Brain pericyte (primary cell): ENCODE data around the gene ABHD5.

Experiments used
- DNase-seq: peaks from one replicate; pipeline ENCODE4 v3.0.0-alpha.2; 2012; ENCODE audit warnings: low read depth, low spot score

ABHD5 gene

DNA sequence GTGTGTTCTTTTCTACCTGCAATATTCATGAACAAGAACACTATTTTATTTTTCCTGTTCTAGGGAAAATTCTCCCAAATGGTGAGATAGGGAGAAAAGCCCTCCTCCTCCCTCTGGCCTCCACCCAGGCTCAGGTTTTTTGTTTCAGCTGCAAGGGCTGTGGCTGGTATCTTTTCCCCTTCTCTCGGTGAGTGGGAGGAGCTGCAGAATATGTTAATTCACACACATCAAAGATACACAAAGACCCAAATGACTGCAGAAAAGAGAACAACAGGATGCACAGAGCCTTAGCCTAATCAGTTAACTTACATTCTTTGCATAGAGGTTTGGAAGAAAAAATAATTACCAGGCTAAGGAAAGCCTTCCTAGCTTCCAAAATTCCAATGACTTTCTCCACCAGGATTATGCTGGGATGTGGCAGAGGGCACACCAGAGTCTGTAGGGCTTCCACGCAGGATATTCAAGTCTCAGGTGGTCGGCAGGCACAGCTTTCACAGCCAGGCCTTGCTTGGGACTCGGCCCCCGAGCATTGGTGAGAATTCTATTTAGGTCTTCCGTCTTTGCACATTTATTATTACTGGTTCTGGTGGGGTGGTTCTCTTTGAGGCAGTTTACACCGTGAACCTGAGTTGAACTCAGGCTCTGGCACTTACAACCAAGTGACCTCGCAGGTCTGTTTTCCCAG is 64.9 kb downstream of the ABHD5 start:
- DNase-seq: no peak

- DNase-seq: no peak
Observed at GRCh38 chr3:43757666-43758321, 67.1 kb downstream of the ABHD5 start.

DNA sequence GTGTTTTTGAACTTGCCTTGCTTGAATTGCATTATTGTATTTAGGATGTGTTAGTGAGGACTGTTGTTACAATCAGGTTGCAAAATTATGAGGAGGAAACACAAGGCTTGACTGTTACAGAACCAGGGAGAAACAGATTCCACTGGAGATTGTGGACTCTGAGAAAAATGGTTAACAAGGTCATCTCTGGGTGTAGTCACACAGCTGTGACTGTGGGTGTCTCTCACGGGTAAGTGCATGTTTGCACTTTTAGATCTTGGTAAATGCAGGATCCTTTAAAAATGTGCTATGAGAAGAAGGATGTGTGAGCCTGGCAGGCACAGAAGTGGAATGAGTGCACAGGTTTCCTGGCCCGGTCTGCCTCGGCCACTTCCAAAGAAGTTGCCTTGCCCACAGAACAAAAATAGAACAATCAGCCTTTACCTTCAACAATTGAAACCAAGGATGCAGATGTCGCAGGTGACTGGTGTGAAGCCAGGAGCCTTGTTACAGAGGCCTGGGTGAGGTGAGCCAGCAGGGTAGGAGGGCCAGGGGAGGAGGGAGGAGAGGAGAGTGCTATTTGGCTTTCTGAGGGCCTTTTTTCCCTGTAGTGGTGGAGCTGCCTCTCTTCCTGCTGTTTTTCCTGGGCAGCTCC is 68.0 kb downstream of the ABHD5 start:
- DNase-seq: no peak

- no peak for DNase-seq
Observed at GRCh38 chr3:43759297-43759782, 68.6 kb downstream of the ABHD5 start.

DNA sequence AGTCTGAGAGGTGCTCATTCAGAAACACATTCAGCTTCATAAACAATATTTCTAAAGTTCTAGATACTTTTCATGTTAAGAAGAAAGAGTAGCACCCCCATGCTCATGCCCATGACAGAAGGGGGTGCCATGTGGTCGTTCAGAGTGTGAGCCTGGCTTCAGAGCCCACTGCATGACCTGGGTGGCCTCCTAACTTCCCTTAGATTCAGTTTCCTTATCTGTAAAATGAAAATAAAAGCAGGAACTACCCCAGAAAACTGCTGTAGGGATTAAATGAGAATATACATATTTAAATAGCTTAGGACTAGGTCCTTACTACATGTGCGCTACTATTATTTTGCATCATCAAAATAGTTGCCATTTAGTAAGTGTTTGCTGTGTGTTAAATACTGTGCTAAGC is 69.2 kb downstream of the ABHD5 start:
- no peak for DNase-seq

GRCh38 chr3:43760938-43761337 is 70.2 kb downstream of the ABHD5 start:
- DNase-seq: no peak

DNA sequence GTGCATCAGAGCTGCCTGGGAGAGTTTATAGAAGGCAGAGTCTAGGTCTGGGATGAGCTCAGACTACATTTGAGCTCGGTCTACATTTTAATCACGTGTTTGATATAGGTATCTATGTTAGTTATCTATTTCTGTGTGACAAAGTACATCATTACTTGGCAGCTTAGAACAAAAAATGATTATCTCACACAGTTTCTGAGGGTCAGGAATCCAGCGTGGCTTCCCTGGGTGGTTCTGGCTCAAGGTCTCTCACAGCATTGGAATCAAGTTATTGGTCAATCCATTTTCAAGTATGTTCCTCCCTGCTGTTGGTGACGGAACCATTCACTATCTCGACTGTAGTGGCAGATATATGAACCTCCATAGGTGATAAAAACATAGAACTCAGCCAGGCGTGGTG is 71.7 kb downstream of the ABHD5 start:
- no peak for DNase-seq

GRCh38 chr3:43764056-43764455 is 73.3 kb downstream of the ABHD5 start:
- no peak for DNase-seq

GRCh38 chr3:43764471-43764870 is 73.7 kb downstream of the ABHD5 start:
- DNase-seq: no peak

DNA sequence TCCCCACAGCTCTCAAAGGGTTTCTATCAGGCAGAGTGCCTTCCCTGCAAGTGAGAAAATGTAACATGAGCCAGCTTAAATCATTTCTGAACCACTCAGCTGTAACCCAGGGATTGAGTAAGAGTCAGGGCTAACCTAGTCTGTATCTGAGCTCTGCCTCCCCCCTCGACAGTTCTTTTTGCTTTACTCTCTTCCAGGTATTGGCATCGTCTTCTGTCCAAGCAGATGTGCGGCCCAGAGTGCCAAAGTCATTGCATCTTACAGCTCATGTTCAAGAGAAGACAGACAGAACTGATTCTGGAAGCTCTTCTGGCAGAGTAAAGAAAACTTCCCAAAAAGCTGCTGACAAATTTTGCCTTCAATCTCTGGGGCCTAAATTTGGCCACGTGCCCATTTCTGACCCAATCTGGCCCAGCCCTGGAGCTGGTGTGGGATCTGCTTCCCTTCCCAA is 74.8 kb downstream of the ABHD5 start:
- DNase-seq: no peak

GRCh38 chr3:43766672-43767465 is 76.1 kb downstream of the ABHD5 start:
- DNase-seq: no peak

- no peak for DNase-seq
Observed at GRCh38 chr3:43768381-43768973, 77.7 kb downstream of the ABHD5 start.

DNA sequence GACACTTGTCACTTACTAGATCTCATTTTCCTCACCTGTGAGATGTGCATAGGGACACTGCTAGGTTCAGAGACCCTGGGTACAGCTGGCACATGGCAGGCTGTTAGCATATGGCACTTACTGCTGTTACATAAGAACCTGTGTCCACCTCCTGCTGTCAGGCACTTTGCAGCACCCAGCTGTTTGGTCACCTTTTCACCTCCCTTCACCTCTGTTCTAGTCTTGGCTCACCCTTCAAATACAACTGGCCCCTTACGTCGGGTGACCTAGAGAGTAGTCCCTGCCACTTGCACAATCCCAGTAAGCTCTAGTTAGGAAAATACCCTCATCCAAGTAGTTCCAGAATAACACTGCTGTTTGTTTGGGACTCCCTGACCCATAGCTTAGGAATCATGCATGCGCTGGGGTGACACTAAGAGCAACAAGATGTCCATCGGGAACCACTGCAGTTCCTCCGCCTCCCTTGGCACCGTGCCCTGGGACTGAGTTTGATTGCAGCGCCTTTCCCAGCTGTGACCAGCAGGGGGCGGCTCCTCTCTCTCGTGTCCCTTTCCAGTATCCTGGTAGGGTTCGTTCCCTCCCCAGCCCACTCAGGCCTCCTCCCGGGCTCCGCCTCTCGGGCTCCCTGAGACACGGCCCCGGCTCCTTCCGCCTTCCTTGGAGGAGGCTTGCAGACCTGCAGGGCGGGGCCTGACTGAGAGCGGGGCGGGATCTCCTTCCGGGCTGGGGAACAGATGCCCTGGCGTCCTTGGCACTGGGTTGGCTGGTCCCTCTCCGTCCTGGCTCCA is 78.6 kb downstream of the ABHD5 start:
- DNase-seq: peak; percentile 89

DNA sequence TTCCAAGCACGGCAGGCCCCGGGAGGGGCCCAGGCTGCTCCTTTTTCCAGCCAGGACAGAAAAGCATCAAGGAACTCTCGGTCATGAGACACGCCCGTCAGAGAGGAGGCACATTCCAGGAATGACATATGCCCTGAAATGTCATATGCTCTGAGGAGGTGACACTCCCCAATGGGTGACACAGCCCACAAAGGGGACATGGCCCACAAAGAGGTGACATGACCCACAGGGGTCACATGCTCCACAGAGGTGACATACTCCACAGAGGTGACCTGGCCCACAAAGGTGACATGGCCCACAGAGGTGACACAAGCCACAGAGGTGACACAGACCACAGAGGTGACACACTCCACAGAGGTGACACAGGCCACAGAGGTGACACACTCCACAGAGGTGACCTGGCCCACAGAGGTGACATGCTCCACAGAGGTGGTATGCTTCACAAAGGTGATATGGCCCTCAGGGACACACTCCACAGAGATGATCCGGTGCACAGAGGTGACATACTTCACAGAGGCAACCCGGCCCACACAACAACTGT is 79.2 kb downstream of the ABHD5 start:
- no peak for DNase-seq

DNA sequence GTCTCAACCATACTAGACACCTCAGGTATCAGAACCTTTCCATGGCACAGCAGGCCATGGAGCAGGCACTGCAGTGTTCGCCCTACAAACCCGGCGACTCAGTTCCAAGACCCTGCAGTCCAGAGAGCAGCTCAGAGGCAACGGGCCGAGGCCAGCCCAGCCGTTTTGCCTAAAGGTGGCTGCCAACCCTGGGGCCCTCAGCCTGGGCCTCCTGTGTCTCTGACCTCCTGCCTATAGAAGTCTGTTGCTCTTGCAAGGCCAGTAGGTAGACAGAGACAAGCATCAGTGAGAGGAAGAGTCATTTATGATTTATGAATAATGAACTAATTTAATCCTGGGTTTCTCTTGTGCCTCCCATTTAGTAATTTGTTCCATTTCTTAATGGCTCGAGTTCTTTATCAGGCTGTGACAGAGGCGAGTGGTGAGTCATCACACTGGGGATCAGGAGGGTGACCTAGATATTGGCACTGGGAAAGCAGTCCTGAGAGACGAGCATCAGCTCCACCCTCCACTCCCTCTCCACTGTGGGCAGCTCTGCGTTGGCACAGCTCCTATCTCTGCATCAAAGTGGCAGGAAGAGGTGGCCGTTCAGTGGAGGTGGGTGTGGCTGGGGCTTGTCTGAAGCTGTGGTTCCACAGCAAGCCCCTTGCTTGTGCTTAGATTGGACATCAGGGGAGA is 79.8 kb downstream of the ABHD5 start:
- no peak for DNase-seq

DNA sequence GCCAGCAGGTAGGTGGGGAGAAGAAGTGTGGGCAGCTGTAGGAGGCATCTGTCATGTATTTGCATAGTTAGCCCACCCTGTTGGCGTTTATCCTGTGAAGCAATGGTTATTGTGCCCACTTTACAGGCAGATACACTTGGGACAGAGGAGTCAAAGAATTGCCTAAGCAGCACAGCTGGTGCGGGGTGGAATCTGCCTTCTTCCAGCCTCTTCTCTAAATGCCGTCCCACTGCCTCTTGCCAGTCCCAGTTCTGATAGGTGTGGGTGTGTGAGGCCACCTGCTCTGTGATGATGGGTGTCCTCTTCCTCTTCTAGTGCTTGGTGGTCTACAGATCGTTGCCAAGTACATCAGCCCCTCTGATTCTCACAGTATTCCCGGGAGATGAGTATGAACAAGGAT is 80.9 kb downstream of the ABHD5 start:
- DNase-seq: no peak

DNA sequence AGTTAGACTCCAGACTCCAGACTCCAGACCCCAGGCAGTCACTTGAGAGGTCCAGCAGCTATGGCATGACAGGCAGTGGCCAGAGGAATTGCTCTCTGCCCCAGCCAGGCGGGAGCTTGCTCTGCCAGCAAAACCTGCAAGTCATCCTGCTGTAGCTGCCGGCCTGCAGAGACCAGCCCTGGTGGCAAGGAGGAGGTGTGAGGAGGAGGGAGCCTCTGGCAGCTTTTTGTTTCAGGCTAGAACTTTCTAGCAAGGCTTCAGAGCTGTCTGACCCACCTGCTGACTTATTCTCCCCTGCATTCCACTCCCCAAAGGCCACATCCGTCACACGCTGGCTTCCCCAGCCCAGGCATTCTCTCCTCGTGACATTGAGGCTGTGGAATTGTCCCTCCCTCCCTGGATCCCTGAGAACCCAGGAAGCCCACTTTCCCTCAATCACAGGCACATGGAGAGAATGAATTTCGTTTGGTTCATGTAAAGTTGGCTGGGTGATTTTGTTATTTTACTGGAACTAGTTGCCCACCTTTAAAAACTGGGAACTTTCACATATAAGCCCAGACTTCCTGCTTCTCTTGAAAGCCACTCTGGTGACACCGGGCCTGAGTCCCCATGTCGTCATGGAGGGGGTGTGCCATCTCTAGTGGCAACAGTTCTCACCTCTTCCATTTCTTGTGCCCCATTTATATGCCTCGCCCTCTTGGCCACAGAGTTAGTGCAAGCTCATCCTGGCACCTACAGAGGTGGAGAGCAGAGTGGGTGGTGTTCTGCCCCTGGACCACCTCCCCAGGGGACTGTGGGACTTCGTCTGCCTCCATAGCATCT is 82.7 kb downstream of the ABHD5 start:
- DNase-seq: no peak

DNA sequence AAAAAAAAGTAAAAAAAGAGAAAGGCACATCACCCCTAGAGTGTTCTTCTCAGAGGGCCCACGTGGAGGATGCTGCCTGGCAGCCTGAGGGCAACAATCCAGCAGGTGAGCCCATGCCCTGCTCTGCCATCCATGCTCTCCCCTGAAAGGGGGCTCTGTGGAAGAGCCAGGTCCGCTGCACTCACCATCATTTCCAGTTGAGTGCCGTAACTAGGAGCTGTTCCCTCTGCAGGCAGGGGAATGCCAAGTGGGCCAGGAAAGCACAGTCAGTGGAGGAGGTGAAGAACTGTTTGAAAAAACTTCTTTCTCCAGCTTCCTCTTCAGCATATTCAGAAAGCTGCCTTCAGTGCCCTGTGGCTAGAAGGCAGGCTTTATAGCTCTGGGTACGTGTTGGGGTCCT is 84.1 kb downstream of the ABHD5 start:
- no peak for DNase-seq

DNA sequence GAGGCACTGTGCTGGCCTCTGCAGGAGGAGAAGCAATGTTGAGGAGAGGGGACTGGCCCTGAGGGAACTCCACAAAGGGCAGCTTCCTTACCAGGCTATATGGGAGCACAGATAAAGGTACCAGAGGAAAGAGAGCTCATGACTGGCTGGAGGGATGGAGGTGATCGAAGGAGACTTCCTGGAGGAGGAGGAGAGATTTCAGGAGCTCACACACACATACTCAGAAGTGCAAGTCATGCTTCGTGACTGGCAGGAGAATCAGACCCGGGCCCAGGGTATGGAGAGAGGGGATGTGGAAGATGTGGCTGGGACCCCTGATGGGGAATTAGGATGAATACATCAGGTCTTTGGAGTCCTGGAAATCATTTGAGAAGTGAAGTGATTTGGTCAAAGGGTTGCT is 85.4 kb downstream of the ABHD5 start:
- DNase-seq: no peak
